Subcutaneous abdominal adipose tissue (tissue), 5 donors: Measurements from ENCODE around the gene CFAP90.
A peak's percentile ranks its signal among the peaks of the same experiment; 100 is the strongest.

Experiments used
- H3K27ac ChIP-seq: one replicate; pipeline ENCODE4 v1.7.0; 2013; ENCODE audit warnings: low read depth, mild to moderate bottlenecking, inconsistent platforms, low read length, moderate library complexity
- H3K27me3 ChIP-seq, 5 donors: one replicate each; pipeline ENCODE4 v1.7.0; 2013; ENCODE audit warnings: low read length in 5 of 5, inconsistent platforms in 1 of 5; ENCODE audit not compliant: control insufficient read depth in 5 of 5, insufficient read depth in 4 of 5
- H3K36me3 ChIP-seq, 5 donors: one replicate each; pipeline ENCODE4 v1.7.0; 2013; ENCODE audit warnings: low read length in 5 of 5; ENCODE audit not compliant: control insufficient read depth in 5 of 5, insufficient read depth in 5 of 5
- H3K4me1 ChIP-seq, 5 donors: one replicate each; pipeline ENCODE4 v1.7.0; 2013; ENCODE audit warnings: low read length in 5 of 5, mild to moderate bottlenecking in 3 of 5, moderate library complexity in 1 of 5; ENCODE audit not compliant: control insufficient read depth in 5 of 5, insufficient read depth in 5 of 5
- H3K4me3 ChIP-seq, 5 donors: one replicate each; pipeline ENCODE4 v1.7.0; 2013; ENCODE audit warnings: low read length in 5 of 5, low read depth in 1 of 5
- H3K9ac ChIP-seq, 5 donors: one replicate each; pipeline ENCODE4 v1.7.0; 2013; ENCODE audit warnings: low read length in 5 of 5, mild to moderate bottlenecking in 4 of 5, moderate library complexity in 3 of 5
- H3K9me3 ChIP-seq, 5 donors: one replicate each; pipeline ENCODE4 v1.7.0; 2013; ENCODE audit warnings: low read length in 5 of 5; ENCODE audit not compliant: control insufficient read depth in 5 of 5
- donor health status: healthy.
- donor health status: healthy.
- donor health status: healthy.
- donor health status: healthy.
- donor health status: healthy.

CFAP90 gene

GRCh38 chr5:7868773-7869473, 18.0 kb upstream of the CFAP90 start, which contains the start of the genes FASTKD3 and MTRR:
TSS of gene FASTKD3 (minus strand) at chr5:7869031. CDS start at chr5:7868083, 948 bp downstream.
TSS of gene MTRR (plus strand) at chr5:7869148. CDS start at chr5:7870795, 1,647 bp downstream.
- peak within 1 kb of the TSS; percentile 66 for H3K27ac ChIP-seq
- H3K36me3 ChIP-seq, result peaks cover 1 to 17% (median 10%) of the 10 kb centered on the region in 5 donors
- H3K9ac ChIP-seq, result peak within 1 kb of the TSS; percentile 77 to 97 (median 92)
- no peaks in the 10 kb centered on the region for H3K27me3 ChIP-seq
- H3K4me3 ChIP-seq, result peak within 1 kb of the TSS; percentile 79 to 96 (median 91)
- no peaks in the 10 kb centered on the region for H3K9me3 ChIP-seq
- H3K4me1 ChIP-seq, result peaks cover 2 to 36% (median 29%) of the 10 kb centered on the region in 5 donors

DNA sequence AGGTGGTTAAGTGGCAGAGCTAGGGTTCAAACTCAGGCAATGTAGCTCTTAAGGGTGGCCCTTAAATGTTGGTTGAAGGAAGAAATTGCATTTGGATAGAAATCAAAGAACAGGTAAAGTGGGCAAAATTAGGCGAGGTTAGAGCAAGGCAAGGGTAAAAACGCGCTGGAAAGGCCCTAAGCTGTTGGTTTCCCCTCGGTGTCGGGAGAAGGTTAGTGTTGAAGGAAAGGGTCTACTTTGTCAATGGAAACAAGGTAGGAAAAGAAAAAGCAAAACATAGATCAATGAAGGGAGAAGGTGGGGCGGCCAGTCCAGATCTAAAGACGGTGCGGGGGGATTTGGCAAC, 17.5 kb upstream of the CFAP90 start:
- Histone ChIP-seq H3K27me3 (no peaks in the 10 kb centered on the region), H3K9me3 (no peaks in the 10 kb centered on the region), H3K9ac (peak overlapping the region; percentile 65 to 97 (median 92)), H3K4me1 (peaks cover 2 to 36% (median 29%) of the 10 kb centered on the region in 5 donors), H3K4me3 (peak overlapping the region; percentile 79 to 96 (median 91)), H3K36me3 (peaks cover 3 to 17% (median 11%) of the 10 kb centered on the region in 5 donors), H3K27ac (peak overlapping the region; percentile 66)

GRCh38 chr5:7867260-7867659, 16.3 kb upstream of the CFAP90 start:
- peak overlapping the region in 1 of 5 donors; percentile 92 for H3K9ac ChIP-seq
- H3K4me3 ChIP-seq, result peak overlapping the region in 1 of 5 donors; percentile 93

DNA sequence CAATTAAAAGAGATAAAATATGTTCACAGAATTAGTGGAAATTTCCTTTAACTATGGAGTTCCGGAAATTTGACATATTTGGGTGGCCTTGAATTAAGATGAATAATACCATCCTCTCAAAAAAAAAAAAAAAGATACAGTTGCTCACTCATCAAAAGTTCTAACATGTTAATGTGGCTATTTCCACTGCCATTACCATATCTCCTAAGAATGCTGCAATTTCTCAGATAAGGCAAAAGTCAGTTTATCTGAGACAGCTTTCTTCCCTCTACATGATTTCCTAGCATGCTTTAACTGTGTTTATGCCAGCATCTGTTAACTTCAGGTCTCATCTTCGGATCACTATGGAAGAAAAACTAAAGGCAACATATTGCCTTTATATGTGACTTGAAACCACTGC, 15.3 kb upstream of the CFAP90 start:
- no peak overlapping the region for H3K4me3 ChIP-seq
- peaks cover 14 to 26% (median 21%) of the 10 kb centered on the region in 5 donors for H3K36me3 ChIP-seq
- no peaks in the 10 kb centered on the region for H3K27me3 ChIP-seq
- no peaks in the 10 kb centered on the region for H3K9me3 ChIP-seq
- H3K9ac ChIP-seq, result no peak overlapping the region
- H3K4me1 ChIP-seq, result peaks cover 2 to 30% (median 27%) of the 10 kb centered on the region in 5 donors
- no peak overlapping the region for H3K27ac ChIP-seq

More at GRCh38 chr5:7867260-7867659, 16.3 kb upstream of the CFAP90 start:
- peaks cover 2 to 30% (median 27%) of the 10 kb centered on the region in 5 donors for H3K4me1 ChIP-seq
- H3K27ac ChIP-seq, result no peak overlapping the region
- no peaks in the 10 kb centered on the region for H3K9me3 ChIP-seq
- H3K27me3 ChIP-seq, result no peaks in the 10 kb centered on the region
- peaks cover 10 to 24% (median 15%) of the 10 kb centered on the region in 5 donors for H3K36me3 ChIP-seq

DNA sequence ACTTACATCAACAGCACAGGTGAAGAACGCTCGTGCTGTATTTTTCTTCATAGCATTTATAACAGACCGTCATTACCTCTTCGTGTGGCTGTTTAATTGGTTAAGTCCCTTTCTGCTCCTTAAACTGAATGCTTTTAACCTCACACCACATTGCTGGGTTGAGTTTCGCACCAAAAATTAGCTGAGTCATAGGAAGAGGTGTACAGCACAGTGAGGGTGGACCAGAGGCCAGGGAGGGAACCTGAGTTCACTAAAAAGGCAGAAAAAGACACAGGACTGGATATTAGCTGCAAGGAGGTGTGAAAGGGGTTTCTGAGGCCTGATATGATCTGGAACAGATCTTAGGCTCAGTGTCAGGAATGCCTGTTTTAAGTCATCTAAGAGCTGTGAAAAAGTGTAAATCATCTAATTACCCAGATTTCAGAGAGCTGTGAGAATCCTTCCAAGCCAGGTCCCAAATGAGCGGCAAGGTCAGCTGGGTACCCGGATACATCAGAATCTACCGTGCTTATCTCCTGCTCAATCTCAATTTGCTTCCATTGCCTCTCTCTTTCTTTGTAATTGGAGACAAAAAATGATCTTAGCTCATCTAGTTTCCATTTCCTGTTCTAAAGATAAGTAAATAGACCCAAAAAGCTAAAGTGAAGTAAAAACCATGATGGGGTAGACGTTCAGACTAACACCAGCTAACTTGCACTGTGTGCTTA, 7.1 kb upstream of the CFAP90 start:
- Histone ChIP-seq H3K27ac (no peak overlapping the region), H3K27me3 (no peaks in the 10 kb centered on the region), H3K4me3 (no peak overlapping the region), H3K9me3 (no peaks in the 10 kb centered on the region), H3K36me3 (peaks cover 22 to 47% (median 31%) of the 10 kb centered on the region in 5 donors), H3K9ac (no peak overlapping the region), H3K4me1 (no peaks in the 10 kb centered on the region)

DNA sequence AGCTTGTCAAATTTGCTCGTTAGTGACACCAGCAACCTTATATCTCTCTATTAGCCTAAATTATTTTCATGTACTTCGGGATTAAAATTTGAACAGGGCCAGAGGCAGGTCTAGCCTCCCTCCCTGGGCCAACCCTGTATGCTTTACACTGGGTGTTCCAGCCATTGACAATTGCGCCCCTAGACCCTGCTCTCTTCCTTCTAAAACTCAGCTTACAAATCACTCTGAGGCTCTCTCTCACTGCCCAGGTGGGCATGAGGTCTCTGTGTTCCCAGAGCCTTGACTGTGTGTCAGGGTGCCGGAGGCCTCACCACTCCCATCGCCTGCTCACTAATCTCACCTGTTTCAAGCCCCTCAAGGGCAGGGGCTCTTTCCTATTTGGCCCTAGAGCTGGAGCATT, 6.4 kb upstream of the CFAP90 start:
- Histone ChIP-seq H3K36me3 (peaks cover 22 to 42% (median 26%) of the 10 kb centered on the region in 5 donors), H3K4me3 (no peak overlapping the region), H3K9ac (no peak overlapping the region), H3K27ac (no peak overlapping the region), H3K27me3 (no peaks in the 10 kb centered on the region), H3K4me1 (peaks cover 0 to 2% (median 1%) of the 10 kb centered on the region in 5 donors), H3K9me3 (no peaks in the 10 kb centered on the region)

GRCh38 chr5:7856855-7857254, 5.9 kb upstream of the CFAP90 start:
- H3K4me3 ChIP-seq, result no peak overlapping the region
- no peaks in the 10 kb centered on the region for H3K9me3 ChIP-seq
- H3K4me1 ChIP-seq, result peaks cover 0 to 5% (median 4%) of the 10 kb centered on the region in 5 donors
- peaks cover 21 to 37% (median 23%) of the 10 kb centered on the region in 5 donors for H3K36me3 ChIP-seq
- H3K9ac ChIP-seq, result no peak overlapping the region
- H3K27me3 ChIP-seq, result no peaks in the 10 kb centered on the region
- no peak overlapping the region for H3K27ac ChIP-seq

- H3K27me3 ChIP-seq, result peaks cover 0 to 3% (median 0%) of the 10 kb centered on the region in 5 donors
- H3K9me3 ChIP-seq, result no peaks in the 10 kb centered on the region
- no peak overlapping the region for H3K27ac ChIP-seq
- peaks cover 13 to 26% (median 16%) of the 10 kb centered on the region in 5 donors for H3K36me3 ChIP-seq
- H3K9ac ChIP-seq, result no peak overlapping the region
- peaks cover 0 to 12% (median 10%) of the 10 kb centered on the region in 5 donors for H3K4me1 ChIP-seq
- H3K4me3 ChIP-seq, result no peak overlapping the region
Observed at GRCh38 chr5:7855611-7856010, 4.7 kb upstream of the CFAP90 start.

DNA sequence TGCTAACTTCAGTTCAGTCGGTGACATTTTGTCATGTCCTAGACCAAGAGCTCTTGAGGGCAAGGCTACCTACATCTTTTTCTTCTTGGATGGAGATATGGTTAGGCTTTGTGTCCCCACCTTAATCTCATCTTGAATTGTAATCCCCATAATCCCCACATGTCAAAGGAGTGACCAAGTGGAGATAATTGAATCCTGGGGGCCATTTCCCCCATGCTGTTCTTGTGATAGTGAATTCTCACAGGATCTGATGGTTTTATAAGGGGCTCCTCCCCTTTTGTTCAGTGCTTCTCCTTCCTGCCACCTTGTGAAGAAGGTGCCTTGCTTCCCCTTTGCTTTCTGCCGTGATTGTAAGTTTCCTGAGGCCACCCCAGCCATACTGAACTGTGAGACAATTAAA, 2.1 kb upstream of the CFAP90 start:
- Histone ChIP-seq H3K36me3 (peaks cover 0 to 7% (median 0%) of the 10 kb centered on the region in 5 donors), H3K27ac (no peak overlapping the region), H3K27me3 (peaks cover 8 to 18% (median 10%) of the 10 kb centered on the region in 5 donors), H3K9ac (no peak overlapping the region), H3K4me1 (peaks cover 0 to 22% (median 17%) of the 10 kb centered on the region in 5 donors), H3K4me3 (no peak overlapping the region), H3K9me3 (no peaks in the 10 kb centered on the region)

GRCh38 chr5:7852542-7852941, 1.6 kb upstream of the CFAP90 start:
- peaks cover 0 to 22% (median 17%) of the 10 kb centered on the region in 5 donors for H3K4me1 ChIP-seq
- no peak overlapping the region for H3K27ac ChIP-seq
- H3K9me3 ChIP-seq, result no peaks in the 10 kb centered on the region
- H3K36me3 ChIP-seq, result peaks cover 0 to 2% (median 0%) of the 10 kb centered on the region in 5 donors
- peaks cover 8 to 20% (median 10%) of the 10 kb centered on the region in 5 donors for H3K27me3 ChIP-seq
- no peak overlapping the region for H3K4me3 ChIP-seq
- H3K9ac ChIP-seq, result no peak overlapping the region
